Neural crest cell (in vitro differentiated cells): ENCODE data around the gene FKBP9. TPM values are rescaled to one million over a fixed set of nuclear protein-coding genes. Genes with fewer than 3 reads are reported as not detected.

Source experiments
- DNase-seq: peaks from one replicate; pipeline ENCODE4 v3.0.0; 2021; ENCODE audit warnings: low read depth, mixed read lengths, low spot score
- H3K27ac Mint-ChIP-seq: one replicate; pipeline ENCODE4 v1.8.0; 2021; ENCODE audit warnings: mild to moderate bottlenecking, mixed read lengths; ENCODE audit not compliant: unreplicated experiment
- H3K27me3 Mint-ChIP-seq: 2 replicates; pipeline ENCODE4 v1.8.0; 2021; ENCODE audit warnings: low read depth, mild to moderate bottlenecking, mixed read lengths
- H3K36me3 Mint-ChIP-seq: 2 replicates; pipeline ENCODE4 v1.8.0; 2021; ENCODE audit warnings: low read depth, mild to moderate bottlenecking, mixed read lengths
- H3K4me1 Mint-ChIP-seq: 2 replicates; pipeline ENCODE4 v1.8.0; 2021; ENCODE audit warnings: mixed read lengths
- H3K4me3 Mint-ChIP-seq: one replicate; pipeline ENCODE4 v1.8.0; 2021; ENCODE audit warnings: mild to moderate bottlenecking, mixed read lengths
- H3K9me3 Mint-ChIP-seq: 2 replicates; pipeline ENCODE4 v1.8.0; 2021; ENCODE audit warnings: mixed read lengths
- total RNA-seq: library from RNA; stranded (reverse); gene quantifications from 2 replicates; pipeline ENCODE4 v1.2.1, GENCODE V29; 2021
- TF ChIP-seq, protein P1 (sequence below): fragments of 200-600 bp; sonication (generic); conservative IDR thresholded peaks from 2 replicates; pipeline ENCODE4 v1.5.0; 2021; ENCODE audit warnings: antibody characterized with exemption, mild to moderate bottlenecking

The FKBP9 gene
- total RNA-seq, 1 donor from 2014 or later: 85.6 TPM

DNA sequence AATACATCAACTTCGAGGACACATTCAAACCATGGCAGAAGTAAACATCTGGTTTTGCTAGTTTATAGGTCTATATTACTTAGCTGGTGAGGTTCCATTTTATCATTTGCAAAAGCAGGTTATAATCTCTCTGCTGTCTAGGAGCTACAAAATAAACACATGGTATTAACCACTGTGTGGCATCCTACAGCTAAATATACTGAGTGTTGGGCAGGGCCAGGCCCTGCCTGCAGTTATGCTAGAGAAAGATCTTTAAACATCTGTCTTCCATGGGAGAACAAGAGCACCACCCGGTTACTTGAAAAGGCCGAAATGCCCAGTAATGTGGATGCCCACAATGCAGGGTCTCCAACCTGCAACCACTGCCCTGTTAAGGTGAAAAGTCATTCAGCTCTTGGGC is 20.6 kb upstream of the FKBP9 start:
- H3K4me3 Mint-ChIP-seq: no peak overlapping the region
- H3K27ac Mint-ChIP-seq: no peak overlapping the region
- H3K27me3 Mint-ChIP-seq: no peaks in the 10 kb centered on the region
- H3K4me1 Mint-ChIP-seq: peaks cover 16% of the 10 kb centered on the region
- TF ChIP-seq, protein P1, sequence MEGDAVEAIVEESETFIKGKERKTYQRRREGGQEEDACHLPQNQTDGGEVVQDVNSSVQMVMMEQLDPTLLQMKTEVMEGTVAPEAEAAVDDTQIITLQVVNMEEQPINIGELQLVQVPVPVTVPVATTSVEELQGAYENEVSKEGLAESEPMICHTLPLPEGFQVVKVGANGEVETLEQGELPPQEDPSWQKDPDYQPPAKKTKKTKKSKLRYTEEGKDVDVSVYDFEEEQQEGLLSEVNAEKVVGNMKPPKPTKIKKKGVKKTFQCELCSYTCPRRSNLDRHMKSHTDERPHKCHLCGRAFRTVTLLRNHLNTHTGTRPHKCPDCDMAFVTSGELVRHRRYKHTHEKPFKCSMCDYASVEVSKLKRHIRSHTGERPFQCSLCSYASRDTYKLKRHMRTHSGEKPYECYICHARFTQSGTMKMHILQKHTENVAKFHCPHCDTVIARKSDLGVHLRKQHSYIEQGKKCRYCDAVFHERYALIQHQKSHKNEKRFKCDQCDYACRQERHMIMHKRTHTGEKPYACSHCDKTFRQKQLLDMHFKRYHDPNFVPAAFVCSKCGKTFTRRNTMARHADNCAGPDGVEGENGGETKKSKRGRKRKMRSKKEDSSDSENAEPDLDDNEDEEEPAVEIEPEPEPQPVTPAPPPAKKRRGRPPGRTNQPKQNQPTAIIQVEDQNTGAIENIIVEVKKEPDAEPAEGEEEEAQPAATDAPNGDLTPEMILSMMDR: no peak
- no peaks in the 10 kb centered on the region for H3K9me3 Mint-ChIP-seq
- DNase-seq: no peak
- peaks cover 23% of the 10 kb centered on the region for H3K36me3 Mint-ChIP-seq

DNA sequence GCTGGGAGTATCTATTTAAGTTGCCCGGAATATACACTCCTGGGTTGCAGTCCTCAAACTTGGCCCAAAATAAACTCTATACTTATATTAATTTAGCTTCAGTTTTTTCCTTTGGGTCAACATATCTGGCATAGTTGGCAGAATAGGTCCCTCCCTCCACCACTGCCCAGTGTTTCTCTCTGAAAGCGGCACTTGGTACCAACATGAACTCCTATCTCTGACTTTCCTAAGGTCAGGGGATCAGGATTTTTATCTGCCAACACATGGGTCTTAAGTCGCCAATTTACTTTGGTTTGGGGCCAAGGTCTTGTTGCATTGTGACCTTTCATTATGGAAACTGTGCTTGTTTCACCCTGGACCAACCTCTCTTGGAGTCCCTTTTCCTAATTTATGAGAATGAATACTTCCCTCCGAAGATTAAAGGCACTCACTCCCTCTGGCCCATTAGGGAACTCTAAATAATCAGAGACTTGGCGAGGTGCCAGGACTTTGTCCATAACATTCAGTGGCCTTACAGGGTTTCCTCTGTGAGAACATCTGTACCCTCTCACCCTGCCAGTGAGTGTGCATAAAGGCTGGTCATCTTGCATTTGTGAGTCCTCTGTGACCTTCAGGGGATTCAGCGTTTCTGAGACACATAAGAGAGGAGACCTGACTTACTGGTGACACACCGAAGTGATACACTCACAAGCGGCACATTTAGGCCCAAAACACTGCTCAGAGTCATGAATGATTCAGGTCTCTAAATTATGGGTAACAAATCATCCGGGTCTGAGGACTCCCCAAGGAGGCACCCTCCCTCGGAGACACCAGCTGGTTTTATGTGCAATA is 19.7 kb upstream of the FKBP9 start:
- Mint-ChIP-seq H3K4me3 (no peak overlapping the region), H3K9me3 (no peaks in the 10 kb centered on the region), H3K36me3 (peaks cover 22% of the 10 kb centered on the region), H3K27me3 (no peaks in the 10 kb centered on the region), H3K4me1 (peaks cover 22% of the 10 kb centered on the region), H3K27ac (no peak overlapping the region)
- DNase-seq: no peak
- TF ChIP-seq, protein P1: no peak

DNA sequence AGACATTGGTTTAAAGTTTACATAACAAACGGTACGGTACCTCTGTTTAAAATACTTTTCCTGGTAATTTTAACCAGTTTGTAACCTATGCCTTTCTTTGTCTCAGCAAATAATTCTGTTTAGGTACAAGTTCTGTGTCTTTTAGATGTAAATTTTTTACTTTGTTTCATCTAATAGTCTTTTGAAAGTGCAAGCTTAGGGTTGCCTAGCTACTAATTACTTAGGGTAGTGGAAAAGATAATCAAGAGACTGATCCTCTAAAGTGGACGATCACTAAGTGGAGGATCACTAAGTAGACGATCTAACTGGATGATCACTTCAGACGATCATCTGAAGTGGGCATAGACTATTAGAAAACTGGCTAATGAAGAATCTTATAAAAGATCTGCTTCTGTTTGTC is 16.1 kb upstream of the FKBP9 start:
- Mint-ChIP-seq H3K9me3 (peaks cover 4% of the 10 kb centered on the region), H3K4me1 (peaks cover 22% of the 10 kb centered on the region), H3K27ac (peak overlapping the region; percentile 99), H3K4me3 (peak overlapping the region; percentile 96), H3K27me3 (no peaks in the 10 kb centered on the region), H3K36me3 (peaks cover 25% of the 10 kb centered on the region)
- TF ChIP-seq, protein P1: no peak
- no peak for DNase-seq

DNA sequence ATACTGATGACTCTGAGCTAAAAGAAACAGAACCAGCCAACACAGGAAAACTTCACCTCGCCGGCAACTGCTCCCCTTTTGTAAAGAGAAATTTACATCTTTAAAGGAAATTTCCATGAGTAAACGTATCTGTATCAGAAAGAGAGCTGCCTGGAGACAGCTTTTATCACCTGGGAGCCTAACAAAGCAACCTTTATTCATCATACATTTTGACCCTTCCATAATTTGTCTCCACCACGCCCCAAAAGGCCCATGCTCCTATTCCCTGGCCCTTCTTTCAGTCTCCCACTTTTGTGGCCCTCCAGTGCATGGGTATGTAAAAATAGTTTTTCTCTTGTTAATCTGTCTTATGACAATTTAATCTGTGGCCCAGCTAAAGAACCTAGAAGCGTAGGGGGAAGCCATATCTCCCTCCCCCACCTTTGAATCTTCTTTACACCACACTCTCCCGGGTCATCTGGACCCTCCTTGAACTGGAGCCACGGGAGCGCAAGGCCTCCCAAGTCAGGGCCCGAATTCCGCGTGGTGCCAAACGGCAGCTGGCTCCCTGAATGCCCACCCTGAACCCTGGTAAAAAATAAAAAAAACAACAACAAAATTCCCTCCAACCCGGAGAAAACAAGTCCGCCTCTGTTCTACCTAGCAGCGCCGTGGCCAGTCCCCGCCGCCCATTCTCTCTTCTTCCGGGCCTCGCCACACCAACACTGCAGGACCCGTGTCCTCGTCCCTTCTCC is 15.4 kb upstream of the FKBP9 start:
- Mint-ChIP-seq H3K4me1 (peaks cover 22% of the 10 kb centered on the region), H3K36me3 (peaks cover 19% of the 10 kb centered on the region), H3K9me3 (peaks cover 4% of the 10 kb centered on the region), H3K27ac (peak overlapping the region; percentile 99), H3K27me3 (no peaks in the 10 kb centered on the region), H3K4me3 (peak overlapping the region; percentile 96)
- TF ChIP-seq, protein P1: no peak
- no peak for DNase-seq

DNA sequence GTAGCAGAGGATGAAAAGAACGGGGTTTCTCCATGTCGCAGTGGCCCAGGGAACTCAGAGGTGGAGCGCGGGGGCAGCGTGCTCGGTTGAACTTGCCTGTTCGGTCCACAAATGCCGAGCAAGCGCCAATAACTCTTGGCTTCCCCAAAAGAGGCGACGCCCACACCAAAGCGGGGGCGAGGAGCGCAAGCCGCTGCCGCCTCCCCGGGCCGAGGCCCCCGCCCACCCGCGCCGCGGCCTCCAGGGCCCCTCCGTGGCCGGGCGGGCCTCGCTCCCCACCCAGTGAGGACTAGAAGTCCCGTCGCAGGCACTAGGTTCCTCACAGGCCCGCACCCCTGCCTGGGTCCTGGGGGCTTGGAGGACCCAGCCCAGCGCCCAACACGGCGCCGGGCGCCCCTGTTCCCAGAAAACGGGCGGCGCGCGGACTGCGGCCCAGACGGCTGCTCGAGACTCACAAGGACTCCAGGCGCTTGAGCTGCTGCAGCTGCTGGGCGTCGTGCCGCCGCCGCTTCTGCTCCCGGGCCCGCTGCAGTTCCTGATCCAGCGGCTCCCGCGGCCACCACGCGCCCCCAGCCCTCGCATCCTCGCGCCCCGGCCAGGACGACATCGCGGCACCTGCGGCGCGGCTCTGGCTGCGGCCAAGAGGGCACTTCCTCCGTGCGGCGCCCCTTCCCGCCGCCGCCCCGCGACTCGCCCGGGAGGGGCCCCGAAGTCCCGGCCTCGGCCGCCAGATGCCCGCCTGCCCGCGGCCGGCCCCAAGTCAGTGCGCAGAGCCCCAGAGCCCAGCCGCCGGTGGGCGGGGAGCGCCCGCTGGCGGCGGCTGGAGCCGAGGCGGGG is 14.6 kb upstream of the FKBP9 start:
- TF ChIP-seq, protein P1: peak; percentile 60
- Mint-ChIP-seq H3K4me3 (peak overlapping the region; percentile 96), H3K36me3 (peaks cover 19% of the 10 kb centered on the region), H3K4me1 (peaks cover 22% of the 10 kb centered on the region), H3K27ac (peak overlapping the region; percentile 99), H3K27me3 (no peaks in the 10 kb centered on the region), H3K9me3 (peaks cover 4% of the 10 kb centered on the region)
- peak; percentile 68 for DNase-seq
